Renal cortex interstitium (tissue), 15 donors: ENCODE results near the gene SYT10. TPM values are rescaled to one million over a fixed set of nuclear protein-coding genes. Genes with fewer than 3 reads are reported as not detected.
"Not testable (repeated sequence)": the region's sequence is repeated elsewhere in the genome, so short reads cannot be mapped to it uniquely, and the experiment has no call there.

ENCODE experiments used
- DNase-seq, 11 donors: peaks; one replicate each; pipeline ENCODE4 v3.0.0-alpha.2; 2013; ENCODE audit warnings: low read depth in 9 of 11, low spot score in 4 of 11; ENCODE audit errors: extremely low read depth in 1 of 11
- long read RNA-seq, 16 experiments: transcript quantifications; one replicate each; lab custom pipeline, GENCODE V29; 2026
- polyA plus RNA-seq, 3 donors: library from polyadenylated mRNA; unstranded; fragments of 120-200 nt; gene quantifications; one replicate each; pipeline ENCODE4 v1.2.1, GENCODE V29; 2013; ENCODE audit not compliant: insufficient read length in 3 of 3

SYT10 gene, protein sequence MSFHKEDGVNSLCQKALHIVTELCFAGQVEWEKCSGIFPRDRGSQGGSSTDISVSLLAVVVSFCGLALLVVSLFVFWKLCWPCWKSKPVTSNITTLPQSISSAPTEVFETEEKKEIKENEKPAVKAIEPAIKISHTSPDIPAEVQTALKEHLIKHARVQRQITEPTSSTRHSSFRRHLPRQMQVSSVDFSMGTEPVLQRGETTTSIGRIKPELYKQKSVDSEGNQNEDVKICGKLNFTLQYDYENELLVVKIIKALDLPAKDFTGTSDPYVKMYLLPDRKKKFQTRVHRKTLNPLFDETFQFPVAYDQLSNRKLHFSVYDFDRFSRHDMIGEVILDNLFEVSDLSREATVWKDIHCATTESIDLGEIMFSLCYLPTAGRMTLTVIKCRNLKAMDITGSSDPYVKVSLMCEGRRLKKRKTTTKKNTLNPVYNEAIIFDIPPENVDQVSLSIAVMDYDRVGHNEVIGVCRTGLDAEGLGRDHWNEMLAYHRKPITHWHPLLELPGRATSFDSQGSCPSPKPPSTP
- under 1 TPM; 0.50 to 0.89 (median 0.75) TPM for polyA plus RNA-seq
- long read RNA-seq, donor 1 = 0 reads
- long read RNA-seq, donor 2 = 0 reads
- long read RNA-seq, donor 3 = 0 reads
- long read RNA-seq, donor 4 = 0 reads
- long read RNA-seq, donor 5 = 0 reads
- long read RNA-seq, donor 6 = 0 reads
- long read RNA-seq, donor 7 = 0 reads
- long read RNA-seq, donor 8 = 0 reads
- long read RNA-seq, donor 9 = 0 reads
- long read RNA-seq, donor 10 = 0 reads
- long read RNA-seq, donor 11 = 0 reads
- long read RNA-seq, donor 12 = 0 reads
- long read RNA-seq, donor 13 = 0 reads
- long read RNA-seq, donor 14 = 0 reads
- long read RNA-seq, donor 15 = 0 reads
- long read RNA-seq, donor 16 = 0 reads

GRCh38 chr12:33439587-33440011 lies at the start of gene SYT10:
Gene SYT10, minus strand, starts transcription at chr12:33439819. Its CDS starts 297 bp downstream, at chr12:33439522.
- peak in 5 of 11 donors; percentile 17 to 45 (median 29) for DNase-seq

- no peak for DNase-seq
Measured at GRCh38 chr12:33488036-33488435, 48.4 kb upstream of the SYT10 start.

DNA sequence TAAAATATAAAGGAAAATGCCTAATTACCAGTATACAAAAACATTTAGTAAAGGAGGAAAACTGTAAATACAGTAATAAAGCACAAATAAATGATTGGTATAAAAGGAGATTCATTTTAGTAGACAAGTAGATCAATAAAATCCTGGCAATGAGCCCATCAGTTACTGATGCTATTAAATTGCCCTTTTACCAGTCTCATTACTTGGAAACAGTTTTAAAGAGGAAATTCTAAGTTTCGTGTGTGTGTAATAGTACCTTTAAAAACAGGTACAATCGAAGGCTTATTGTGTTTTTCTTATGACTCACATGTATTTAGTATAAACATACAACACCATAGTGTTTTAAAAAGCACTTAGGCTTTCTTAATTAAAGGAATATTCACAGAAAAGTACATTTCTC lies 46.4 kb upstream of the SYT10 start:
- no peak for DNase-seq

DNA sequence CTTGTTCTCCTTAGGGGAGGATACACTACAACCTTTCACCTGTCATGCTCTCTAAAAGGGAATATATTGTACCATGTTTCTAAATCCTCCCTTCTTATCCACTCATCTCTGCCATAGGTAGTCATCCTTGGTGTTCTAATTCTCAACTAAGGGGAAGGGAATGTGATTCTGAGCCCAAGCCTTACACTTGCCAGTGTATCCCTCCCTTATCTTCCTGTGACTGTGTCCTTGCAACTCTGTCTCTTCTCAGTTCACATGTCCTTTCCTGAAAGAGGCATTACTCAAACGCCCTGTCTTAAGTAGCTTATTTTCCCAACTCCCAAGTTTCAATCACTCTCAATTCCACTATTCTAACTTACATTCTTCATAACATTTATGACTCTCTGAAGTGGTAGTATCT lies 44.5 kb upstream of the SYT10 start:
- DNase-seq = no peak

GRCh38 chr12:33480366-33480765 lies 40.7 kb upstream of the SYT10 start:
- DNase-seq = no peak

DNA sequence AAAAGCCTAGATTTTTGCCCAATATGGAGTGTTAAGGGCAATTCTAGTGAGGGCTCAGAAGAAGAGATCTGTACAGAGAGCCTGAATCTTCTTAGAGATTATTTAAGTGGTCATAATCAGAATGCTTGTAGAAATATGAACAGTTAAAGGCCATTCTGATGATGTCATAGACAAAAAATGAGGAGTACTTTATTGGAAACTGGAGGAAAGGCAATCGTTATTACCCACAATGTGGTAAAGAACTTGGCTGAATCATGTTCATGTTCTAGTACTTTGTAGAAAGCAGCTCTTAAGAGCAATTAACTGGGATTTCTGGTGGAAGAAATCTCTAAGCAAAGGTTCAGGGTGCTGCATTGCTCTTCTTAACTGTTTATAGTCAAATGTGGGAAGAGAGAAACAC lies 36.4 kb upstream of the SYT10 start:
- no peak for DNase-seq

DNA sequence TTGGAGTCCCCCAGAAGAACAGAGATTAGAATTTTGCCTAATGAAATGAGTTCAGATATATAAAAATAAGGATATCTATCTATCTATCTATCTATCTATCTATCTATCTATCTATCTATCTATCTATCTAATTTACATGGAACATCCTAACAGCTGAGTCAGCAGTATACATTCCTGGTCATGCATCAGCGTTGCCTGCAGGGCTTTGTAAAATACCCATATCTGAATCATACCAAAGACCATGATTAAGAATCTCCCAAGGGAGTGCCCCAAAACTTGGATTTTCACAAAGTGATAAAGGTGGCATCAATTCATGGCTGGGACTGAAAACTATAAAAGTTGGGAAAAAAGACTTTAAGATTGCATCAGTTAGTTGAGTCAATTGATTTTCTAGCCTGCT lies 32.7 kb upstream of the SYT10 start:
- DNase-seq = no peak

GRCh38 chr12:33455096-33455495 lies 15.5 kb upstream of the SYT10 start:
- no peak for DNase-seq

GRCh38 chr12:33450480-33450879 lies 10.9 kb upstream of the SYT10 start:
- DNase-seq = no peak

- no peak for DNase-seq
Measured at GRCh38 chr12:33440477-33440876, 858 bp upstream of the SYT10 start.

- DNase-seq = peak in 4 of 11 donors; percentile 10 to 13 (median 12)
Measured at GRCh38 chr12:33438851-33439586, 600 bp downstream of the SYT10 start.

GRCh38 chr12:33438025-33438772 lies 1.4 kb downstream of the SYT10 start:
- peak in 1 of 11 donors; percentile 1 for DNase-seq

GRCh38 chr12:33437598-33437997 lies 2.0 kb downstream of the SYT10 start:
- DNase-seq = no peak

GRCh38 chr12:33432992-33433391 lies 6.6 kb downstream of the SYT10 start:
- no peak for DNase-seq

DNA sequence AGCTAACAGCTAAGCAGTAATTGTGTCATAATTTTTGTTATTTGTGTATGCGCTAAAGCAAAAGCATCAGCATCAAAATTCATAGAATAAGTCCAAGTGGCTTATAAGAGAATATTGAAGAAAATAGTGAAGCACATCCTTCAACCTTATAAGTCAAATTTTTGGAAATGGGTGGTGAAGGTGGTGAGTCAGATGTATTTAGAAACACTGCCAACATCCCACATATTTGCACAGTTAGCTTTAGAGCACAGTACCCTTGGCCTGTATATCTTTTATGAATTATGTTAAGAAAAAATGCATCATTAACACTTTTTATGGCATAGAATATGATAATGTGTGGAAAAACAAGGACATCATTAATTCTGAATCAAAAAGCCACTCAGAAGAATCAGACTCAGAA lies 8.0 kb downstream of the SYT10 start:
- DNase-seq = no peak

DNA sequence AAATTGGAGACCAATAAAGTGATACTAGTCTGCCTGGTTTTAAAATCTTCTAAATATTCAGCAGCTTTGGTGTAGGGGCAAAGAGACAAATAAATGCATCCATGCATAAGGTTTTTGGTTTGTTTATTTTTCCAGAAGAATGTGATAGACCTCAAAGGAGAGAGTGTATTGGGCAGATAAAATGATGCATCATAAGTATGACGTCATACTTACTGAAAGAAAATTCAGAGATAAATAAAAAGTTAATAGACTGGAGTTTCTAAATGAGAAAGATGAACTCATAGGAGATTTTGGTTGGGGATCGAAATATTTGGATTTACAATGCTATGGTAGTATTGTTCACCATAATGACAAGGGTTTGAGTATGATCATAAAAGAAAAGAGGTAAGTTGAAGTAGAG lies 10.2 kb downstream of the SYT10 start:
- DNase-seq = no peak

DNA sequence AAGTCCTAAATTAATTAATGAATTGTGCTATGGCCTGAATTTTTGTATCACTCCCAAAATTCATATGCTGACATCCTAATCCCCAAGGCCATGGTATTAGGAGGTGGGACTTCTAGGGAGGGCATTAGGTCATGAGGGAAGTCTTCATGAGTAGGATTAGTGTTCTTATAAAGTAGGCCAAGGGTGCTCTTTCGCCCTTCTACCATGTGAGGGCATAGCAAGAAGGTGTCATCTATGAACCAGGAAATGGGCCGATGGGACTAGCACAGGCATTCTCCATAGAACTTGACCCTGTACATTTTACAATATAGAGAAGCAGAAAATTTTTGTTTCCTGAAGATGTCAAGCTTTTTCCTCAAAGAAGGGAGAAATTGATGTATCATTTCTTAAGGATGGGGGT lies 12.5 kb downstream of the SYT10 start:
- DNase-seq = no peak

GRCh38 chr12:33423706-33424105 lies 15.9 kb downstream of the SYT10 start:
- DNase-seq = no peak

DNA sequence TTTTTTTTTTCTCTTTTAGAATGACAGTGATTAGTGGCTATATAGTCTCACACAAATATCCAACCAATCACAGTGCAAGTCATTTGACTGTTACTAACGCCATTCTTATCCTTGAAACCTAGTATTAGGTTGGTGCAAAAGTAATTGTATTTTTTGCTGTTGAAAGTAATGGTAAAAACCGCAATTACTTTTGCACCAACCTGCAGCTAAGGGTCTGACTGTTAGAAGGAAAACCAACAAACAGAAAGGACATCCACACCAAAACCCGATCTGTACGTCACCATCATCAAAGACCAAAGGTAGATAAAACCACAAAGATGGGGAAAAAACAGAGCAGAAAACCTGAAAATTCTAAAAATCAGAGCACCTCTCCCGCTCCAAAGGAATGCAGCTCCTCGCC lies 27.2 kb downstream of the SYT10 start:
- DNase-seq = not testable (repeated sequence)
